Ecto neural progenitor cell (in vitro differentiated cells): ENCODE data around the gene CRYGB.

Experiments used
- DNase-seq: peaks from one replicate; pipeline ENCODE4 v3.0.0-alpha.2; 2018; ENCODE audit warnings: low spot score

Gene CRYGB

GRCh38 chr2:208146006-208146405, at the start of gene CRYGB:
TSS of gene CRYGB (minus strand) at chr2:208146158. CDS start at chr2:208146120, 38 bp downstream.
- no peak for DNase-seq

GRCh38 chr2:208195531-208195930, 49.6 kb upstream of the CRYGB start:
- DNase-seq, result no peak

GRCh38 chr2:208192611-208193236, 46.8 kb upstream of the CRYGB start:
- DNase-seq, result no peak

GRCh38 chr2:208189810-208190503, 44.0 kb upstream of the CRYGB start, which contains the start of gene C2orf80:
TSS of gene C2orf80 (minus strand) at chr2:208190030. CDS start at chr2:208186986, 3,044 bp downstream.
- no peak for DNase-seq

GRCh38 chr2:208189069-208189809, 43.3 kb upstream of the CRYGB start:
- no peak for DNase-seq

- DNase-seq, result no peak
Measured at GRCh38 chr2:208186893-208187292, 40.9 kb upstream of the CRYGB start.

- DNase-seq, result no peak
Measured at GRCh38 chr2:208186465-208186864, 40.5 kb upstream of the CRYGB start.

GRCh38 chr2:208183972-208184705, 38.2 kb upstream of the CRYGB start:
- DNase-seq, result no peak

- no peak for DNase-seq
Measured at GRCh38 chr2:208183526-208183925, 37.6 kb upstream of the CRYGB start.

- DNase-seq, result no peak
Measured at GRCh38 chr2:208182835-208183234, 36.9 kb upstream of the CRYGB start.

- DNase-seq, result no peak
Measured at GRCh38 chr2:208179028-208179609, 33.2 kb upstream of the CRYGB start.

GRCh38 chr2:208175840-208176153, 29.8 kb upstream of the CRYGB start:
- no peak for DNase-seq

- peak; percentile 71 for DNase-seq
Measured at GRCh38 chr2:208175069-208175839, 29.3 kb upstream of the CRYGB start.

GRCh38 chr2:208174144-208174543, 28.2 kb upstream of the CRYGB start:
- no peak for DNase-seq

GRCh38 chr2:208172125-208172524, 26.2 kb upstream of the CRYGB start:
- no peak for DNase-seq

- no peak for DNase-seq
Measured at GRCh38 chr2:208164951-208165755, 19.2 kb upstream of the CRYGB start.

GRCh38 chr2:208163489-208163888, 17.5 kb upstream of the CRYGB start, which contains the start of gene CRYGA:
TSS of gene CRYGA (minus strand) at chr2:208163589. CDS start at chr2:208163556, 33 bp downstream.
- no peak for DNase-seq

GRCh38 chr2:208156439-208156838, 10.5 kb upstream of the CRYGB start:
- no peak for DNase-seq

- no peak for DNase-seq
Measured at GRCh38 chr2:208153156-208153555, 7.2 kb upstream of the CRYGB start.

- no peak for DNase-seq
Measured at GRCh38 chr2:208150956-208151355, 5.0 kb upstream of the CRYGB start.
